Measurements from ENCODE around the gene GBP5. TPM values are rescaled to one million over a fixed set of nuclear protein-coding genes. Genes with fewer than 3 reads are reported as not detected.

Gene GBP5
- total and polyA plus RNA-seq, 4 donors: 0.78 to 3.8 (median 1.7) TPM

DNA sequence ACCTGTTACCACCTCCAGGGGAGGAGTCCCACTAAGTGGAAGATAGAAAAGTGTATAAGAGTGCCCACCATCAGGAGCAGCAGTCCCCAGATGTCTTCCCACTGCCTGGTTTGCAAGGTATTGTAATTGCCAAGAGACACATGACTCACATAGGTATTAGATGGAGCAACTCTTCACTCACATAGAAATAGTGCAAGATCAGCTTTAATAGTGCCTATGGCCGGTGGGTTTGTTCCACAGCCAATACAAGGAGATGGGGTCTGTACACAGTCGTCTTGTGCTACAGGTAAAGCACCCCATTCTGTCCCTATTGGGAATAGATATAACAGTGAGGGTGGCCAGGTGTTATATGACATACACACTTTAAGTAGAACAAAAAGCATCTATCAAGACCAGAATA, 18.6 kb upstream of the GBP5 start:
- TF ChIP-seq YY1 (IDR thresholded peaks at IDR 0.05) (no peak), HNF4G (IDR thresholded peaks at IDR 0.05) (no peak), CTCF (IDR thresholded peaks at IDR 0.05; ENCODE audit: low read depth, low read length, missing input control) (no peak), RXRA (IDR thresholded peaks at IDR 0.05) (no peak)
- TF ChIP-seq, protein P1, sequence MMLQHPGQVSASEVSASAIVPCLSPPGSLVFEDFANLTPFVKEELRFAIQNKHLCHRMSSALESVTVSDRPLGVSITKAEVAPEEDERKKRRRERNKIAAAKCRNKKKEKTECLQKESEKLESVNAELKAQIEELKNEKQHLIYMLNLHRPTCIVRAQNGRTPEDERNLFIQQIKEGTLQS (IDR thresholded peaks at IDR 0.05): no peak
- TF ChIP-seq, protein P2, sequence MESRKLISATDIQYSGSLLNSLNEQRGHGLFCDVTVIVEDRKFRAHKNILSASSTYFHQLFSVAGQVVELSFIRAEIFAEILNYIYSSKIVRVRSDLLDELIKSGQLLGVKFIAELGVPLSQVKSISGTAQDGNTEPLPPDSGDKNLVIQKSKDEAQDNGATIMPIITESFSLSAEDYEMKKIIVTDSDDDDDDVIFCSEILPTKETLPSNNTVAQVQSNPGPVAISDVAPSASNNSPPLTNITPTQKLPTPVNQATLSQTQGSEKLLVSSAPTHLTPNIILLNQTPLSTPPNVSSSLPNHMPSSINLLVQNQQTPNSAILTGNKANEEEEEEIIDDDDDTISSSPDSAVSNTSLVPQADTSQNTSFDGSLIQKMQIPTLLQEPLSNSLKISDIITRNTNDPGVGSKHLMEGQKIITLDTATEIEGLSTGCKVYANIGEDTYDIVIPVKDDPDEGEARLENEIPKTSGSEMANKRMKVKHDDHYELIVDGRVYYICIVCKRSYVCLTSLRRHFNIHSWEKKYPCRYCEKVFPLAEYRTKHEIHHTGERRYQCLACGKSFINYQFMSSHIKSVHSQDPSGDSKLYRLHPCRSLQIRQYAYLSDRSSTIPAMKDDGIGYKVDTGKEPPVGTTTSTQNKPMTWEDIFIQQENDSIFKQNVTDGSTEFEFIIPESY (IDR thresholded peaks at IDR 0.05): no peak
- TF ChIP-seq, protein P3, sequence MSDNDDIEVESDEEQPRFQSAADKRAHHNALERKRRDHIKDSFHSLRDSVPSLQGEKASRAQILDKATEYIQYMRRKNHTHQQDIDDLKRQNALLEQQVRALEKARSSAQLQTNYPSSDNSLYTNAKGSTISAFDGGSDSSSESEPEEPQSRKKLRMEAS (IDR thresholded peaks at IDR 0.05): no peak
- 98% methylated on average over 2 of the region's 2 CpGs for WGBS
- Histone ChIP-seq H3K9me3 (ENCODE audit: control insufficient read depth in 4 of 4, low read length in 3 of 4) (no peaks in the 10 kb centered on the region), H3K4me3 (ENCODE audit: low read depth in 1 of 3, low read length in 3 of 3) (no peak overlapping the region), H3K4me1 (ENCODE audit: control insufficient read depth in 4 of 4, insufficient read depth in 4 of 4, low read length in 3 of 4) (peaks cover 1 to 17% (median 14%) of the 10 kb centered on the region in 4 donors), H3K9ac (ENCODE audit: low read depth in 1 of 2, low read length in 2 of 2) (no peak overlapping the region), H3K36me3 (ENCODE audit: control insufficient read depth in 4 of 4, insufficient read depth in 3 of 4, low read depth in 1 of 4, low read length in 3 of 4) (no peaks in the 10 kb centered on the region), H3K27ac (ENCODE audit: low read depth in 1 of 2, low read length in 2 of 2) (no peak overlapping the region), H3K27me3 (ENCODE audit: control insufficient read depth in 4 of 4, insufficient read depth in 4 of 4, low read length in 3 of 4) (no peaks in the 10 kb centered on the region)
- DNase-seq (ENCODE audit: low spot score): no peak

GRCh38 chr1:89288051-89288340, 15.3 kb upstream of the GBP5 start:
- H3K9me3 ChIP-seq (ENCODE audit: control insufficient read depth in 4 of 4, low read length in 3 of 4): no peaks in the 10 kb centered on the region
- H3K9ac ChIP-seq (ENCODE audit: low read depth in 1 of 2, low read length in 2 of 2): no peak overlapping the region
- no peaks in the 10 kb centered on the region for H3K36me3 ChIP-seq (ENCODE audit: control insufficient read depth in 4 of 4, insufficient read depth in 3 of 4, low read depth in 1 of 4, low read length in 3 of 4)
- WGBS: 75% methylated on average over 2 of the region's 2 CpGs
- H3K4me1 ChIP-seq (ENCODE audit: control insufficient read depth in 4 of 4, insufficient read depth in 4 of 4, low read length in 3 of 4): peaks cover 1 to 26% (median 17%) of the 10 kb centered on the region in 4 donors
- TF ChIP-seq YY1 (IDR thresholded peaks at IDR 0.05): peak; percentile 2
- TF ChIP-seq, protein P2 (IDR thresholded peaks at IDR 0.05): no peak
- peak overlapping the region in 1 of 2 donors; percentile 66 for H3K27ac ChIP-seq (ENCODE audit: low read depth in 1 of 2, low read length in 2 of 2)
- no peak for DNase-seq (ENCODE audit: low spot score)
- no peaks in the 10 kb centered on the region for H3K27me3 ChIP-seq (ENCODE audit: control insufficient read depth in 4 of 4, insufficient read depth in 4 of 4, low read length in 3 of 4)
- H3K4me3 ChIP-seq (ENCODE audit: low read depth in 1 of 3, low read length in 3 of 3): no peak overlapping the region

- peak overlapping the region; percentile 66 to 83 for H3K27ac ChIP-seq (ENCODE audit: low read depth in 1 of 2, low read length in 2 of 2)
- no peaks in the 10 kb centered on the region for H3K27me3 ChIP-seq (ENCODE audit: control insufficient read depth in 4 of 4, insufficient read depth in 4 of 4, low read length in 3 of 4)
- WGBS: 19% methylated on average over 5 of the region's 5 CpGs
- peak overlapping the region in 1 of 2 donors; percentile 20 for H3K9ac ChIP-seq (ENCODE audit: low read depth in 1 of 2, low read length in 2 of 2)
- H3K4me3 ChIP-seq (ENCODE audit: low read depth in 1 of 3, low read length in 3 of 3): peak overlapping the region in 1 of 3 donors; percentile 16
- DNase-seq (ENCODE audit: low spot score): no peak
- peaks cover 1 to 26% (median 17%) of the 10 kb centered on the region in 4 donors for H3K4me1 ChIP-seq (ENCODE audit: control insufficient read depth in 4 of 4, insufficient read depth in 4 of 4, low read length in 3 of 4)
- no peaks in the 10 kb centered on the region for H3K9me3 ChIP-seq (ENCODE audit: control insufficient read depth in 4 of 4, low read length in 3 of 4)
- H3K36me3 ChIP-seq (ENCODE audit: control insufficient read depth in 4 of 4, insufficient read depth in 3 of 4, low read depth in 1 of 4, low read length in 3 of 4): no peaks in the 10 kb centered on the region
- TF ChIP-seq YY1 (IDR thresholded peaks at IDR 0.05) (peak; percentile 49), JUND (IDR thresholded peaks at IDR 0.05) (peak in 1 of 2 donors; percentile 0), SP1 (IDR thresholded peaks at IDR 0.05) (peak; percentile 21), NR2F2 (IDR thresholded peaks at IDR 0.05) (no peak), GABPA (IDR thresholded peaks at IDR 0.05 in 1 of 2, conservative IDR thresholded peaks at IDR 0.05 in 1 of 2) (no peak), CTCF (IDR thresholded peaks at IDR 0.05; ENCODE audit: low read depth, low read length, missing input control) (no peak), FOXA2 (IDR thresholded peaks at IDR 0.05) (no peak), EGR1 (IDR thresholded peaks at IDR 0.05; ENCODE audit: low read depth in 2 of 2) (no peak), RXRA (IDR thresholded peaks at IDR 0.05) (peak in 1 of 2 donors; percentile 6)
- TF ChIP-seq, protein P2 (IDR thresholded peaks at IDR 0.05): no peak
- TF ChIP-seq, protein P1 (IDR thresholded peaks at IDR 0.05): no peak
Observed at GRCh38 chr1:89287181-89288050, 14.8 kb upstream of the GBP5 start.
